PC-9 (cell line): ENCODE measurements around the gene ARPP21. TPM values are rescaled to one million over a fixed set of nuclear protein-coding genes. Genes with fewer than 3 reads are reported as not detected.

Experiments used
- BruUV-seq: library from RNA; stranded (reverse); fragments of 400-500 nt; replicated peaks from 2 replicates; lab custom pipeline; 2021; lab: Mats Ljungman, UMichigan
- CTCF ChIA-PET: fragments of 300-600 bp; sonication (Branson Sonifier 250); formaldehyde crosslinking; loops from one replicate; lab custom pipeline; 2022; ENCODE audit warnings: antibody characterized with exemption; lab: Charles Lee
- POLR2A ChIA-PET: fragments of 300-600 bp; sonication (Branson Sonifier 250); formaldehyde crosslinking; loops from one replicate; lab custom pipeline; 2022; ENCODE audit warnings: antibody characterized with exemption; ENCODE audit not compliant: unreplicated experiment; lab: Charles Lee
- DNase-seq, 2 experiments: peaks; one replicate each; pipeline versions ENCODE4 v3.0.0 to v3.0.0-alpha.2; 2015 to 2022; ENCODE audit warnings: mixed read lengths in 1 of 2
- H2AFZ ChIP-seq: fragments of 200-600 bp; sonication (generic); 2 replicates; pipeline ENCODE4 v1.8.1; 2017; ENCODE audit warnings: antibody characterized with exemption
- H3F3A ChIP-seq: fragments of 200-600 bp; sonication (generic); 2 replicates; pipeline ENCODE4 v1.8.1; 2017; ENCODE audit warnings: antibody characterized with exemption, mild to moderate bottlenecking, low read depth; ENCODE audit not compliant: insufficient read depth
- H3K27ac ChIP-seq: fragments of 200-600 bp; sonication (generic); 2 replicates; pipeline ENCODE4 v1.6.1; 2016; ENCODE audit warnings: mixed run types
- H3K27me3 ChIP-seq: fragments of 200-600 bp; sonication (generic); 2 replicates; pipeline ENCODE4 v1.6.1; 2016; ENCODE audit warnings: low read depth, mixed run types; ENCODE audit not compliant: insufficient read depth
- H3K36me3 ChIP-seq: fragments of 200-600 bp; sonication (generic); 2 replicates; pipeline ENCODE4 v1.6.1; 2016; ENCODE audit warnings: low read depth, mixed run types
- H3K4me1 ChIP-seq: fragments of 200-600 bp; sonication (generic); replicated peaks from 2 replicates; pipeline ENCODE4 v1.6.1; 2016; ENCODE audit warnings: mixed run types; ENCODE audit not compliant: insufficient read depth
- H3K4me2 ChIP-seq: fragments of 200-600 bp; sonication (generic); 2 replicates; pipeline ENCODE4 v1.6.1; 2017; ENCODE audit warnings: mixed run types
- H3K4me3 ChIP-seq: fragments of 200-600 bp; sonication (generic); 2 replicates; pipeline ENCODE4 v1.6.1; 2016; ENCODE audit warnings: mixed run types
- H3K79me2 ChIP-seq: fragments of 200-600 bp; sonication (generic); 2 replicates; pipeline ENCODE4 v1.6.1; 2017; ENCODE audit warnings: low read depth, mixed run types
- H3K9me2 ChIP-seq: fragments of 200-600 bp; sonication (generic); 2 replicates; pipeline ENCODE4 v1.8.1; 2017; ENCODE audit warnings: mild to moderate bottlenecking; ENCODE audit not compliant: insufficient read depth
- H3K9me3 ChIP-seq: fragments of 200-600 bp; sonication (generic); 2 replicates; pipeline ENCODE4 v1.8.1; 2016; ENCODE audit warnings: low read depth; ENCODE audit not compliant: insufficient read depth
- H4K20me1 ChIP-seq: fragments of 200-600 bp; sonication (generic); 2 replicates; pipeline ENCODE4 v1.8.1; 2017; ENCODE audit not compliant: insufficient read depth
- EZH2 ChIP-seq: fragments of 200-600 bp; sonication (generic); IDR thresholded peaks from 2 replicates; pipeline ENCODE4 v1.8.0; 2017; ENCODE audit warnings: antibody characterized with exemption, low read depth
- intact Hi-C: fragments of 100-400 bp; cut with micrococcal nuclease; formaldehyde crosslinking; loops from one replicate; pipeline ENCODE4 v1.10.0; 2022; ENCODE audit not compliant: unreplicated experiment
- total RNA-seq: library from RNA; stranded (reverse); gene quantifications from 2 replicates; pipeline ENCODE4 v1.2.3, GENCODE V29; 2021
- TF ChIP-seq, protein P1 (sequence below): fragments of 200-600 bp; sonication (generic); conservative IDR thresholded peaks from 2 replicates; pipeline ENCODE4 v1.6.1; 2017; ENCODE audit warnings: mixed run types, antibody characterized with exemption, mild to moderate bottlenecking, moderate library complexity

The ARPP21 gene
- total RNA-seq, 1 experiment from 2014 or later = not detected

DNA sequence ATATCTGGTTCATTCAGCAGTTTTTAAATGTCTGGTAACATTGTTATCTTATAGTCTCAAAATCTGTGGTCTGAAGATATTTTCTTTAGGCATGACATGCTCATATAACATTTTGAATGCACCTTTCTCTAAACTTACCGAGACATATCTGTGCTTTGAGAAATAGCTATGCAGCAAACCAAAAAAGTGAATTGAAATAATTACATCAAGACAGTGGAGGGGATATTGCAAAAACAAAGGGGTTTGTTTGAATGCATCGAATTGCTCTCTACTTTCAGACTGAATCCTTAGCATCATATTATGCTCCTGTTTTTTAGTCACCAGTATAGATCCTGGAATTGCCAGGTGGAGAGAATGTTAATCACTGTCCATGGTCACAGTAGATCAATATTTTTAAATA lies 5.1 kb downstream of the ARPP21 start:
- Histone ChIP-seq H3F3A (no peaks in the 10 kb centered on the region), H2AFZ (no peak overlapping the region), H3K27ac (no peak overlapping the region), H4K20me1 (no peaks in the 10 kb centered on the region), H3K4me2 (no peak overlapping the region), H3K4me1 (no peaks in the 10 kb centered on the region), H3K9me2 (no peaks in the 10 kb centered on the region), H3K27me3 (no peaks in the 10 kb centered on the region), H3K4me3 (no peak overlapping the region), H3K9me3 (no peaks in the 10 kb centered on the region), H3K79me2 (no peaks in the 10 kb centered on the region), H3K36me3 (no peaks in the 10 kb centered on the region)
- ChIA-PET POLR2A (no interaction called here), CTCF (no interaction called here)
- BruUV-seq = no TSS peak
- no peak for TF ChIP-seq EZH2
- TF ChIP-seq, protein P1, sequence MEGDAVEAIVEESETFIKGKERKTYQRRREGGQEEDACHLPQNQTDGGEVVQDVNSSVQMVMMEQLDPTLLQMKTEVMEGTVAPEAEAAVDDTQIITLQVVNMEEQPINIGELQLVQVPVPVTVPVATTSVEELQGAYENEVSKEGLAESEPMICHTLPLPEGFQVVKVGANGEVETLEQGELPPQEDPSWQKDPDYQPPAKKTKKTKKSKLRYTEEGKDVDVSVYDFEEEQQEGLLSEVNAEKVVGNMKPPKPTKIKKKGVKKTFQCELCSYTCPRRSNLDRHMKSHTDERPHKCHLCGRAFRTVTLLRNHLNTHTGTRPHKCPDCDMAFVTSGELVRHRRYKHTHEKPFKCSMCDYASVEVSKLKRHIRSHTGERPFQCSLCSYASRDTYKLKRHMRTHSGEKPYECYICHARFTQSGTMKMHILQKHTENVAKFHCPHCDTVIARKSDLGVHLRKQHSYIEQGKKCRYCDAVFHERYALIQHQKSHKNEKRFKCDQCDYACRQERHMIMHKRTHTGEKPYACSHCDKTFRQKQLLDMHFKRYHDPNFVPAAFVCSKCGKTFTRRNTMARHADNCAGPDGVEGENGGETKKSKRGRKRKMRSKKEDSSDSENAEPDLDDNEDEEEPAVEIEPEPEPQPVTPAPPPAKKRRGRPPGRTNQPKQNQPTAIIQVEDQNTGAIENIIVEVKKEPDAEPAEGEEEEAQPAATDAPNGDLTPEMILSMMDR = no peak
- intact Hi-C loops = no loop called here
- DNase-seq = no peak

DNA sequence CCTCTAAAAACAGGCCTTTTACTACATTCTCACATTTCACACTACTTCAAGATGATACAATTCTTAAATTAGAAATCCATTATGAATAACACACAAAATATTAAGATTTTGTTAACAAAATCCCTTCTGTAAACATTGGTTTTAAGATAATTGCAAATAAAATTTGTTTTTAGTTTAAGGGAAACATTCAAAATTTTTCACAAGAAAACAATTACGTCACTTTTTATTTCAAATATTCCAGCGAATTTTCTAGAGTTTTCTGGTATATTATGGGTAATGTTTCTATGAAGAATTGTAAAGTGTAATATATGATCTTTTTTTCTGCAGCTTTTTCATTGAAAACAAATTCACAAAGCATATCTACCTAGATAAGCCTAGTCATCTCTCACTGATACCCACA lies 5.9 kb downstream of the ARPP21 start:
- no peak overlapping the region for H2AFZ ChIP-seq
- no peak for TF ChIP-seq EZH2
- TF ChIP-seq, protein P1 = no peak
- H3K4me1 ChIP-seq = no peaks in the 10 kb centered on the region
- ChIA-PET CTCF (no interaction called here), POLR2A (no interaction called here)
- H3K9me2 ChIP-seq = no peaks in the 10 kb centered on the region
- no peaks in the 10 kb centered on the region for H3F3A ChIP-seq
- H3K4me3 ChIP-seq = no peak overlapping the region
- intact Hi-C loops = no loop called here
- no peaks in the 10 kb centered on the region for H3K79me2 ChIP-seq
- H3K27ac ChIP-seq = no peak overlapping the region
- no peaks in the 10 kb centered on the region for H4K20me1 ChIP-seq
- no peaks in the 10 kb centered on the region for H3K9me3 ChIP-seq
- no TSS peak for BruUV-seq
- DNase-seq = no peak
- no peaks in the 10 kb centered on the region for H3K27me3 ChIP-seq
- H3K4me2 ChIP-seq = no peak overlapping the region
- H3K36me3 ChIP-seq = no peaks in the 10 kb centered on the region

DNA sequence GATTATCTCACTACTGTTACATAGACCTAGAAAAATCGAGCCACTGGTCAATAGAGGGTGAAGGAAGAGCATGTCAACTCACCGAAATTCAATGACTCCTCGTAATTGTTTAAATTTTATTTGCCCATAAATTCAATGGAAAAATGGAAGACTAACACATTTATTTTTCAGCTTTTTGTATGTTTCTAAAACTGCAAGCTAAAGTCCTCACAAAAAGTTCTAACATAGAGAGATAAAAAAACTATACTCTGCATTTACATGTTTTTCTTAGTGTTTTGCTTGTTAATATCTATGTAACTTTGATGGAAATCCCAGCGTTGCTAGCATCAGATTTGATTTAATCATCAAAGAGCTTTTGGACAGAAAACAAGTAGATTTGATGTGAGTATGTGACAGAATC lies 6.8 kb downstream of the ARPP21 start:
- DNase-seq = no peak
- no TSS peak for BruUV-seq
- H3K9me3 ChIP-seq = no peaks in the 10 kb centered on the region
- H3K4me2 ChIP-seq = no peak overlapping the region
- intact Hi-C loops = no loop called here
- no peaks in the 10 kb centered on the region for H3K4me1 ChIP-seq
- no peak overlapping the region for H2AFZ ChIP-seq
- H3F3A ChIP-seq = no peaks in the 10 kb centered on the region
- no peaks in the 10 kb centered on the region for H3K36me3 ChIP-seq
- no peaks in the 10 kb centered on the region for H4K20me1 ChIP-seq
- no peak overlapping the region for H3K4me3 ChIP-seq
- ChIA-PET POLR2A (no interaction called here), CTCF (no interaction called here)
- TF ChIP-seq EZH2 = no peak
- TF ChIP-seq, protein P1 = no peak
- no peak overlapping the region for H3K27ac ChIP-seq
- no peaks in the 10 kb centered on the region for H3K9me2 ChIP-seq
- no peaks in the 10 kb centered on the region for H3K27me3 ChIP-seq
- H3K79me2 ChIP-seq = no peaks in the 10 kb centered on the region
